H1 (cell line): ENCODE measurements around the gene LRBA. TPM values are rescaled to one million over a fixed set of nuclear protein-coding genes. Genes with fewer than 3 reads are reported as not detected.

Experiments used
- CTCF ChIA-PET: fragments of 300-600 bp; sonication (Branson Sonifier 250); formaldehyde crosslinking; loops from one replicate; lab custom pipeline; 2021; ENCODE audit not compliant: partially characterized antibody; lab: Charles Lee
- POLR2A ChIA-PET: fragments of 300-600 bp; sonication (Branson Sonifier 250); formaldehyde crosslinking; loops from one replicate; lab custom pipeline; 2021; ENCODE audit warnings: inconsistent platforms; ENCODE audit not compliant: partially characterized antibody; lab: Charles Lee
- DNase-seq, 2 experiments: peaks; one replicate each; pipeline versions ENCODE4 v3.0.0 to v3.0.0-alpha.2; 2010 to 2022; ENCODE audit warnings: low spot score in 2 of 2, low read depth in 1 of 2, mixed read lengths in 1 of 2
- FAIRE-seq: peaks from 2 replicates; lab custom pipeline; 2011; peaks lifted over from hg19 to GRCh38; lab: Jason Lieb, UNC
- H2AFZ ChIP-seq: 2 replicates; pipeline ENCODE4 v1.8.1; 2012; ENCODE audit warnings: low read length, inconsistent platforms
- H2AK5ac ChIP-seq: 2 replicates; pipeline ENCODE4 v1.6.1; 2013; ENCODE audit warnings: low read depth, low read length
- H2BK120ac ChIP-seq: replicated peaks from 2 replicates; pipeline ENCODE3; 2013; ENCODE audit warnings: low read depth, low read length, inconsistent platforms
- H2BK12ac ChIP-seq: 2 replicates; pipeline ENCODE4 v1.6.1; 2013; ENCODE audit warnings: low read depth, low read length
- H2BK15ac ChIP-seq: 2 replicates; pipeline ENCODE4 v1.6.1; 2013; ENCODE audit warnings: low read length
- H2BK20ac ChIP-seq: 2 replicates; pipeline ENCODE4 v1.6.1; 2013; ENCODE audit warnings: low read length
- H2BK5ac ChIP-seq: 2 replicates; pipeline ENCODE4 v1.6.1; 2013; ENCODE audit warnings: low read depth, low read length
- H3K14ac ChIP-seq: 2 replicates; pipeline ENCODE4 v1.6.1; 2013; ENCODE audit warnings: inconsistent platforms; ENCODE audit not compliant: insufficient read length
- H3K18ac ChIP-seq: 2 replicates; pipeline ENCODE4 v1.6.1; 2013; ENCODE audit warnings: low read length; ENCODE audit errors: extremely low read depth
- H3K23ac ChIP-seq: 2 replicates; pipeline ENCODE4 v1.6.1; 2013; ENCODE audit warnings: inconsistent platforms; ENCODE audit not compliant: insufficient read length
- H3K23me2 ChIP-seq: 2 replicates; pipeline ENCODE4 v1.6.1; 2013; ENCODE audit warnings: low read depth, low read length
- H3K27ac ChIP-seq: 2 replicates; pipeline ENCODE4 v1.6.1; 2011; ENCODE audit warnings: low read depth, low read length, inconsistent platforms
- H3K27me3 ChIP-seq, 4 experiments: replicated peaks in 1 of 4; 1 replicate in 1 of 4; 2 replicates in 3 of 4; pipeline versions ENCODE4 v1.6.1 to v1.8.1; 2011 to 2013; ENCODE audit warnings: low read length in 3 of 4, mild to moderate bottlenecking in 3 of 4, inconsistent platforms in 2 of 4, mixed read lengths in 2 of 4, moderate library complexity in 1 of 4; ENCODE audit not compliant: control insufficient read depth in 3 of 4, insufficient read depth in 3 of 4; ENCODE audit errors: extremely low read depth in 1 of 4
- H3K36me3 ChIP-seq, 4 experiments: 2 replicates each; pipeline versions ENCODE4 v1.6.1 to v1.8.1; 2011 to 2013; ENCODE audit warnings: mild to moderate bottlenecking in 4 of 4, low read length in 3 of 4, moderate library complexity in 2 of 4, control low read depth in 1 of 4, inconsistent platforms in 1 of 4; ENCODE audit not compliant: insufficient read depth in 4 of 4, control insufficient read depth in 2 of 4
- H3K4ac ChIP-seq: replicated peaks from 2 replicates; pipeline ENCODE3; 2013; ENCODE audit warnings: low read length, low read depth, mixed read lengths, inconsistent platforms; ENCODE audit not compliant: insufficient read length
- H3K4me1 ChIP-seq, 4 experiments: replicated peaks in 1 of 4; 1 replicate in 1 of 4; 2 replicates in 3 of 4; pipeline versions ENCODE4 v1.6.1 to v1.8.1; 2011 to 2013; ENCODE audit warnings: low read length in 3 of 4, inconsistent platforms in 2 of 4, mixed read lengths in 1 of 4; ENCODE audit not compliant: insufficient read depth in 4 of 4, control insufficient read depth in 3 of 4
- H3K4me2 ChIP-seq, 2 experiments: 2 replicates each; pipeline versions ENCODE4 v1.6.1 to v1.8.1; 2011 to 2013; ENCODE audit warnings: low read depth in 2 of 2, low read length in 2 of 2, control low read depth in 1 of 2, inconsistent platforms in 1 of 2, mild to moderate bottlenecking in 1 of 2; ENCODE audit not compliant: insufficient read depth in 1 of 2
- H3K4me3 ChIP-seq, 4 experiments: fragments of 200-600, 300-600 bp in 1 of 4; sonication (generic), shearing (Covaris generic), sonication (Bioruptor Twin) in 1 of 4; 2 replicates each; pipeline versions ENCODE4 v1.5.1 to v1.8.1; 2011 to 2016; ENCODE audit warnings: low read length in 4 of 4, low read depth in 3 of 4, control low read depth in 2 of 4, inconsistent platforms in 2 of 4, mild to moderate bottlenecking in 2 of 4, mixed read lengths in 1 of 4, moderate library complexity in 1 of 4; ENCODE audit not compliant: insufficient read depth in 2 of 4; ENCODE audit errors: extremely low read depth in 1 of 4
- H3K56ac ChIP-seq: replicated peaks from 2 replicates; pipeline ENCODE3; 2013; ENCODE audit warnings: low read depth, mild to moderate bottlenecking, mixed read lengths, low read length, inconsistent platforms; ENCODE audit not compliant: insufficient read length
- H3K79me1 ChIP-seq: 2 replicates; pipeline ENCODE4 v1.6.1; 2013; ENCODE audit warnings: low read depth, low read length, control low read depth
- H3K79me2 ChIP-seq, 2 experiments: 2 replicates each; pipeline versions ENCODE4 v1.6.1 to v1.8.1; 2012 to 2013; ENCODE audit warnings: low read length in 2 of 2, mild to moderate bottlenecking in 2 of 2, inconsistent platforms in 1 of 2; ENCODE audit not compliant: insufficient read depth in 2 of 2, control insufficient read depth in 1 of 2
- H3K9ac ChIP-seq, 4 experiments: replicated peaks in 1 of 4; 1 replicate in 1 of 4; 2 replicates in 3 of 4; pipeline versions ENCODE4 v1.6.1 to v1.8.1; 2011 to 2013; ENCODE audit warnings: low read depth in 3 of 4, low read length in 3 of 4, control low read depth in 2 of 4, mild to moderate bottlenecking in 2 of 4, moderate library complexity in 2 of 4, inconsistent platforms in 1 of 4; ENCODE audit errors: extremely low read depth in 1 of 4
- H3K9me3 ChIP-seq, 2 experiments: 2 replicates each; pipeline versions ENCODE4 v1.6.1 to v1.8.1; 2012 to 2013; ENCODE audit warnings: mild to moderate bottlenecking in 2 of 2, moderate library complexity in 2 of 2, control low read depth in 1 of 2, inconsistent platforms in 1 of 2, low read depth in 1 of 2, low read length in 1 of 2, mixed read lengths in 1 of 2; ENCODE audit not compliant: insufficient read depth in 2 of 2
- H4K20me1 ChIP-seq, 2 experiments: replicated peaks in 1 of 2; 2 replicates each; pipeline versions ENCODE3 to v1.8.1; 2011 to 2013; ENCODE audit warnings: inconsistent platforms in 2 of 2, low read length in 2 of 2, mild to moderate bottlenecking in 1 of 2; ENCODE audit not compliant: insufficient read depth in 2 of 2, control insufficient read depth in 1 of 2
- H4K5ac ChIP-seq: 2 replicates; pipeline ENCODE4 v1.6.1; 2013; ENCODE audit warnings: low read length, low read depth, mixed read lengths, inconsistent platforms; ENCODE audit not compliant: insufficient read length
- H4K8ac ChIP-seq: 2 replicates; pipeline ENCODE4 v1.8.0; 2013; ENCODE audit warnings: mild to moderate bottlenecking, moderate library complexity, low read length, inconsistent platforms; ENCODE audit not compliant: insufficient read depth; ENCODE audit errors: extremely low read depth
- H4K91ac ChIP-seq: replicated peaks from 2 replicates; pipeline ENCODE3; 2013; ENCODE audit warnings: low read length, mixed read lengths, inconsistent platforms; ENCODE audit not compliant: insufficient read length
- ASH2L ChIP-seq: fragments of 200-600, 300-600 bp; sonication (generic); IDR thresholded peaks from one replicate; pipeline ENCODE4 v1.7.1; 2017; ENCODE audit warnings: low read length
- BRCA1 ChIP-seq: IDR thresholded peaks from 2 replicates; pipeline ENCODE4 v1.6.1; 2012; ENCODE audit warnings: low read depth, low read length, improper control_type of control experiment
- CTBP2 ChIP-seq: IDR thresholded peaks from 2 replicates; pipeline ENCODE4 v1.7.0; 2011; ENCODE audit warnings: borderline replicate concordance, mild to moderate bottlenecking, moderate library complexity, mixed read lengths, low read length; ENCODE audit not compliant: insufficient read depth, insufficient read length
- EZH2 ChIP-seq: fragments of 200-600 bp; sonication (generic); IDR thresholded peaks from 2 replicates; pipeline ENCODE4 v1.7.1; 2012; ENCODE audit warnings: low read depth, mild to moderate bottlenecking, moderate library complexity, low read length, inconsistent platforms; ENCODE audit not compliant: severe bottlenecking
- JUND ChIP-seq: IDR thresholded peaks from 2 replicates; pipeline ENCODE4 v1.6.1; 2011; ENCODE audit warnings: mild to moderate bottlenecking, improper control_type of control experiment, low read length
- SP1 ChIP-seq: IDR thresholded peaks from 2 replicates; pipeline ENCODE4 v1.6.1; 2011; ENCODE audit warnings: low read depth, low read length
- SP4 ChIP-seq: IDR thresholded peaks from 2 replicates; pipeline ENCODE4 v1.6.1; 2012; ENCODE audit warnings: low read length, inconsistent platforms
- SUZ12 ChIP-seq: fragments of 200-600 bp; sonication (generic); IDR thresholded peaks from 2 replicates; pipeline ENCODE4 v1.6.1; 2012; ENCODE audit warnings: mild to moderate bottlenecking, inconsistent platforms, low read length, moderate library complexity, mixed read lengths
- WGBS, 2 experiments: shearing (Covaris generic) in 1 of 2; methylation state at CpG; one replicate each; pipeline versions ENCODE4 v1.1.6 to v1.1.7; 2013 to 2015; ENCODE audit warnings: low lambda C conversion rate in 2 of 2, mixed read lengths in 2 of 2, inconsistent platforms in 1 of 2, low coverage in 1 of 2, missing lambda C conversion rate in 1 of 2; ENCODE audit not compliant: insufficient replicate concordance in 2 of 2, insufficient coverage in 1 of 2, insufficient read length in 1 of 2; ENCODE audit errors: extremely low coverage in 1 of 2, missing lambda C conversion rate in 1 of 2; 5-methylcytosine and 5-hydroxymethylcytosine counted together
- polyA plus RNA-seq, 7 experiments: library from polyadenylated mRNA; depleted of rRNA in 3 of 7; stranded (reverse) in 5 of 7; unstranded in 2 of 7; fragments of >200 nt in 5 of 7; fragments of 200-250 nt in 2 of 7; gene quantifications; 1 replicate in 5 of 7; 2 replicates in 1 of 7; 4 replicates in 1 of 7; pipeline versions ENCODE4 v1.2.1 to v1.2.3, GENCODE V29; 2011 to 2013; ENCODE audit warnings: missing spikeins in 2 of 7, mixed read lengths in 2 of 7
- total RNA-seq: library from RNA; stranded (reverse); fragmentation: NEBNext Ultra II Directional; extraction: Animal tissue kit (Norgen Biotek cat#: 25700); gene quantifications from 2 replicates; pipeline ENCODE4 v1.2.1, GENCODE V29; 2021
- TF ChIP-seq, protein P1 (sequence below): IDR thresholded peaks from 2 replicates; pipeline ENCODE4 v1.6.1; 2011; ENCODE audit warnings: low read depth, mild to moderate bottlenecking, low read length; ENCODE audit not compliant: insufficient read depth
- TF ChIP-seq, protein P2 (sequence below): IDR thresholded peaks from 2 replicates; pipeline ENCODE4 v1.6.1; 2012; ENCODE audit warnings: low read length, inconsistent platforms

The LRBA gene
- total and polyA plus RNA-seq, 2 of the 8 experiments (the other 6 are each of a cell fraction or from before 2014, with no cell fraction given) = 54.6 to 83.2 TPM

DNA sequence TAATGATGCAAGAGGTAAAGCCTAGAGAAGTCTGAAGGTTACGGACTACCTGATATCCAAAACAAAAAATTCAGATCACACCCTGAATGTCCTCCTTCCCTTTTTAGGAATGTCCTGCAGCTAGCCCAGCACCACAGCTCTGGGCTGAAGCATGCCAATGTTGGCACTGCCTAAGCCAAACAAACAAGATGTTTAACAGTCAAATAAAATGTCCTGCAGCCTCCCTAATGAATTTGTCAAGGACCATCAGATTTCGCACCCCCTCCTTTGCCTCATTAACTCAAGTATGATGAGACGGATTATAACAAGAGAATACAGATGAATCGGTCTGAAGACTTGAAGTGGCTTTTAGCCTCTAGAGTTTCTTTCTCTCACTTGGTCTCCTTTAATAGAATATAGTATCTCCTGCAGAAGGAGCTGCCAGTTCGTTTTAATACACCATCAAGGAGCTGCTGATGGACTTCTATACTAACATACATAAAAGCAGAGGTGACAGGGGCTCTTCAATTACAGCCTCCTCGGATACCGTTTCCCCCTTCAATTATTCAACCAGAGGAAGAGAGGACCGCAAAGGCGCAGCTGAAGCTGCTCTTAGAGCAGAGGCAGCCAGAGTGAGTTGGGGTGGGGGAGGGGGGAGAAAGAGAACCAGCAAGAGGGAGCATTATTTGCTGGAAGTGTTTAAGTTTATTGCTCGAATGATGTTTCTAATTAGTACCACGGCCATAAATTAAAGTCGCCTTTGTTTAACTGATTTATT is 436.2 kb downstream of the LRBA start:
- Histone ChIP-seq H3K27me3 (peaks cover 1 to 44% (median 32%) of the 10 kb centered on the region in 4 experiments; a peak in 6 of 7 replicates), H4K20me1 (peaks cover 14 to 19% of the 10 kb centered on the region in 2 experiments), H2BK5ac (no peak overlapping the region), H3K4me2 (peak overlapping the region; percentile 63 to 92), H3K79me1 (no peaks in the 10 kb centered on the region; the same call in 1 of the 2 replicates), H3K56ac (no peak overlapping the region), H3K36me3 (no peaks in the 10 kb centered on the region), H3K23ac (no peak overlapping the region), H4K5ac (no peak overlapping the region), H3K4me3 (peak overlapping the region in 3 of 4 experiments; percentile 46 to 69 (median 64); a peak in 5 of 8 replicates), H2AFZ (no peak overlapping the region), H2BK20ac (no peak overlapping the region), H3K27ac (no peak overlapping the region), H4K91ac (no peak overlapping the region), H3K79me2 (no peaks in the 10 kb centered on the region), H3K18ac (no peak overlapping the region), H3K14ac (no peak overlapping the region), H3K4ac (no peak overlapping the region), H2BK15ac (no peak overlapping the region), H2AK5ac (no peak overlapping the region), H3K9me3 (no peaks in the 10 kb centered on the region), H4K8ac (no peak overlapping the region), H2BK120ac (no peak overlapping the region), H2BK12ac (no peak overlapping the region), H3K4me1 (peaks cover 4 to 13% (median 7%) of the 10 kb centered on the region in 4 experiments; a peak in 5 of 7 replicates), H3K9ac (no peak overlapping the region), H3K23me2 (peaks cover 27% of the 10 kb centered on the region)
- POLR2A ChIA-PET = interaction anchor here (0.9 to 1.9 kb wide), 3 partner anchors 10 to 12 kb away, joined by 4 to 5 read pairs (median 4); no protein-coding TSS in a partner anchor
- FAIRE-seq = peak; percentile 81
- no peak for DNase-seq
- 14% methylated on average over 12 of the region's 12 CpGs; no CpG with 5 or more reads in 1 of the 2 experiments for WGBS, 2 experiments
- CTCF ChIA-PET = interaction anchor here (1.1 to 1.3 kb wide), 2 partner anchors 12 to 281 kb away, joined by 3 to 4 read pairs; no protein-coding TSS in a partner anchor
- TF ChIP-seq SUZ12 (no peak), BRCA1 (no peak), SP1 (no peak), EZH2 (no peak), ASH2L (no peak), SP4 (no peak), JUND (no peak), CTBP2 (no peak)
- TF ChIP-seq, protein P1, sequence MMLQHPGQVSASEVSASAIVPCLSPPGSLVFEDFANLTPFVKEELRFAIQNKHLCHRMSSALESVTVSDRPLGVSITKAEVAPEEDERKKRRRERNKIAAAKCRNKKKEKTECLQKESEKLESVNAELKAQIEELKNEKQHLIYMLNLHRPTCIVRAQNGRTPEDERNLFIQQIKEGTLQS = no peak
- TF ChIP-seq, protein P2, sequence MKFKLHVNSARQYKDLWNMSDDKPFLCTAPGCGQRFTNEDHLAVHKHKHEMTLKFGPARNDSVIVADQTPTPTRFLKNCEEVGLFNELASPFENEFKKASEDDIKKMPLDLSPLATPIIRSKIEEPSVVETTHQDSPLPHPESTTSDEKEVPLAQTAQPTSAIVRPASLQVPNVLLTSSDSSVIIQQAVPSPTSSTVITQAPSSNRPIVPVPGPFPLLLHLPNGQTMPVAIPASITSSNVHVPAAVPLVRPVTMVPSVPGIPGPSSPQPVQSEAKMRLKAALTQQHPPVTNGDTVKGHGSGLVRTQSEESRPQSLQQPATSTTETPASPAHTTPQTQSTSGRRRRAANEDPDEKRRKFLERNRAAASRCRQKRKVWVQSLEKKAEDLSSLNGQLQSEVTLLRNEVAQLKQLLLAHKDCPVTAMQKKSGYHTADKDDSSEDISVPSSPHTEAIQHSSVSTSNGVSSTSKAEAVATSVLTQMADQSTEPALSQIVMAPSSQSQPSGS = no peak
